SKM-1 (cell line): ENCODE data around the gene ACTL6A.

Experiments used
- DNase-seq: peaks from one replicate; lab custom pipeline; 2025; ENCODE audit not compliant: unreplicated experiment; lab: John Stamatoyannopoulos, UW

Gene ACTL6A

DNA sequence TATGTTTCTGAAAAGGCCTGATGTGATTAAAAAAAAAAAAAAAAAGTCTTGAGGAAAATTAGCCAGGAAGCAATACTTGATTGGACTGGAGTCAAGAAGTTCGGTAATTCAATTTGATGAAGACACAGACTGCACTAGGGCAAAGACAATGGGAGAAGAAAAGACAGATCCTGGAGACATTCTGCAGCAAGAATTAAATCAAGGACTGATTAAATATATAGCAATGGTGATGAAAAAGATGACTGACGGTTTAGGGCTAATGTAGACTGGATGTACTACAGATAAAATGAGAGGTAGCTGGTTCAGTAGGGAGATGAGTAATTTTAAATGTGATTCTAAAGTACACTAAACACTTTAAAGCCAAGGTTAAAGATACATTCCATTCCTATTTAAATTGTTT is 27.9 kb downstream of the ACTL6A start:
- DNase-seq: no peak

- DNase-seq: no peak
Measured at GRCh38 chr3:179591313-179591712, 28.6 kb downstream of the ACTL6A start.

- DNase-seq: no peak
Measured at GRCh38 chr3:179599531-179599930, 36.8 kb downstream of the ACTL6A start.

GRCh38 chr3:179603321-179603720 is 40.6 kb downstream of the ACTL6A start:
- DNase-seq: no peak

- peak; percentile 44 for DNase-seq
Measured at GRCh38 chr3:179603831-179604230, 41.1 kb downstream of the ACTL6A start.

- DNase-seq: peak; percentile 91
Measured at GRCh38 chr3:179604321-179605078, 41.8 kb downstream of the ACTL6A start, which contains the start of the genes MRPL47 and NDUFB5. MRPL47 (minus strand) TSS chr3:179604638; CDS start chr3:179604624, 14 bp downstream. NDUFB5 (plus strand) TSS chr3:179604794; CDS start chr3:179604816, 22 bp downstream.

DNA sequence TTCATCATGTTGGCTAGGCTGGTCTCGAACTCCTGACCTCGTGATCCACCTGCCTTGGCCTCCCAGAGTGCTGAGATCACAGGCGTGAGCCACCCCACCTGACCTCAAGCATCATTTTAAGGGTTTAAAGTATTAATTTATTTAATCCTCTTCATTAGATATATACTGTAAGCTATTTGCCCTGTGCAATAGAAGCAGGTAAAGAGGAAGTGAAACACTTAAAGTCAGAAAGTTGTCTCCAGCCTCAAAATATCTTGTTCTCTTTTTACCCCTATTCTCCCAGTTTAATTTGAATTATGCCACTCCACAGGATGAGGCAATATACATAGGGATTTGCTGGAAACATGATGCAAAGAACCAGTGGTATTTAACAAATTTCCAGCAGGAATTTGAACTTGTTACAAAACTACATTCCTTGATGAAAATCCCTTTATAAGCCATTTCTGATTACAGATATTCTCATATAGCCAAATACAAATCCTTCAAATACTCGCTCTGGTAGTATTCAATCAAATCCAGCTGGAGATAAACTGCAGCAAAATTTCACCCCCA is 43.9 kb downstream of the ACTL6A start:
- peak; percentile 2 for DNase-seq

DNA sequence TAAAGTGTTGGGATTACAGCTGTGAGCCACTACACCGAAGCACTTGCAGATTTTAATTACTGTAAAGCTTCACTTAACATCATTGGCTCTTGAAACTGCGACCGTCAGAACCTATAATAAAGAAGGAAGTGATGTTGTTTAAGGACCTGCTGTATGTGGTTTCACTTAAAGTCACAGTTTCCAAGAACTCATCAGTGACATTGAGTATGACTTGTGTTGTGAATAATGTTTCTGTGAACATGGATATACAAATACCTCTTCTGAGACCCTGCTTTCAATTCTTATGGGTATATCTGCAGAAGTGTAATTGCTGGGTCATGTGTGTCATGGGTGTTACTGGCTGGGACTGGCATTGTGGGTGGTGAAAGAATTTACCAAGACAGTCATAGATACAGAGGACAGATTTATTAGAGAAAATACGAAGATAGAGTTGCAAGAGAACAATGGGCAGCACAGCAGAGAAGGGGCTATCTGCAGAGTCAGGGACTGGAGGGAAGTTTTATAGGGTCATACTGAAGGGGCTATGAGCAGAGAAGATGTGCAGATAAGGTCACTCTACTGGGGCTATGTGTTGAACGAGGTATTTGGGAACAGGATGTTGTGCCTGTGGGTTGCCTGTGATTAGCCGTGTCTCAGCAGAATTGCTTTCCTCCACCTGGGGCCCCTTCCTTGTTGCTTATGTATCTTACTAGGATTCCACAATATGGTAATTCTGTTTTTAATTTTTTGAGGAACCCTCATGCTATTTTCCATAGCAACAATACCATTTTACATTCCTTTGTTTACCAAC is 46.4 kb downstream of the ACTL6A start:
- DNase-seq: no peak

GRCh38 chr3:179610066-179610465 is 47.3 kb downstream of the ACTL6A start:
- DNase-seq: no peak

GRCh38 chr3:179613807-179614206 is 51.1 kb downstream of the ACTL6A start:
- DNase-seq: no peak

GRCh38 chr3:179615458-179616173 is 52.9 kb downstream of the ACTL6A start:
- DNase-seq: no peak

DNA sequence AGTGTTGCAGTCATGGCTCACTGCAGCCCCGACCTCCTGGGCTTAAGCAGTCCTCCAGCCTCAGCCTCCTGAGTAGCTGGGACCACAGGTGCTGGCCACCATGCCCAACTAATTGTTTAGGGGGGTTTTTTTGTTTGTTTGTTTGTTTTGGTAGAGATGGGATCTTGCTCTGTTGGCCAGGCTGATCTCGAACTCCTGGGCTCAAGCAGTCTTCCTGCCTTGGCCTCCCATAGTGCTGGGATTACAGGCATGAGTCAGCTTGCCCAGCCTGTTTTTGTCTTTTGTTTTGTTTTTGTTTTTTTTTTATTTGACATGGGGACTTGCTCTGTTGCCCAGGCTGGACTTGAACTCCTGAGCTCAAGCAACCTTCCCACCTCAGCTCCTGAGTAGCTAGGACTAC is 59.3 kb downstream of the ACTL6A start:
- no peak for DNase-seq

GRCh38 chr3:179624451-179624850 is 61.7 kb downstream of the ACTL6A start:
- DNase-seq: no peak

- no peak for DNase-seq
Measured at GRCh38 chr3:179630753-179631451, 68.2 kb downstream of the ACTL6A start.
